A673 (cell line): ENCODE results near the gene C1orf159. TPM values are rescaled to one million over a fixed set of nuclear protein-coding genes. Genes with fewer than 3 reads are reported as not detected.

Source experiments
- BruUV-seq: library from RNA; stranded (reverse); fragments of 400-500 nt; replicated peaks from 2 replicates; lab custom pipeline; 2021; lab: Mats Ljungman, UMichigan
- CTCF ChIA-PET: fragments of 300-600 bp; sonication (Branson Sonifier 250); formaldehyde crosslinking; loops from one replicate; lab custom pipeline; 2022; ENCODE audit warnings: antibody characterized with exemption; lab: Charles Lee
- POLR2A ChIA-PET: fragments of 300-600 bp; sonication (Branson Sonifier 250); formaldehyde crosslinking; loops from one replicate; lab custom pipeline; 2022; ENCODE audit warnings: antibody characterized with exemption; ENCODE audit not compliant: low non-redundant PET; lab: Charles Lee
- DNase-seq: peaks from one replicate; pipeline ENCODE4 v3.0.0-alpha.2; 2015; ENCODE audit warnings: low spot score
- H3K27ac ChIP-seq: fragments of 200-600 bp; sonication (generic); 2 replicates; pipeline ENCODE4 v1.5.1; 2016; ENCODE audit warnings: mixed run types, low read depth, mild to moderate bottlenecking, mixed read lengths, antibody characterized with exemption, low read length; ENCODE audit not compliant: poor library complexity, severe bottlenecking
- H3K27me3 ChIP-seq: fragments of 200-600 bp; sonication (generic); replicated peaks from 2 replicates; pipeline ENCODE4 v1.6.1; 2017; ENCODE audit warnings: mixed run types, low read depth, mild to moderate bottlenecking, mixed read lengths, antibody characterized with exemption, low read length; ENCODE audit not compliant: insufficient read depth, poor library complexity
- H3K36me3 ChIP-seq: fragments of 200-600 bp; sonication (generic); 2 replicates; pipeline ENCODE4 v1.6.1; 2016; ENCODE audit warnings: mixed run types, mild to moderate bottlenecking, mixed read lengths, antibody characterized with exemption, low read length; ENCODE audit not compliant: insufficient read depth, poor library complexity, severe bottlenecking
- H3K4me1 ChIP-seq: fragments of 200-600 bp; sonication (generic); 2 replicates; pipeline ENCODE4 v1.6.1; 2017; ENCODE audit warnings: mixed run types, mild to moderate bottlenecking, mixed read lengths, antibody characterized with exemption, low read length; ENCODE audit not compliant: insufficient read depth, poor library complexity, severe bottlenecking
- H3K4me3 ChIP-seq: fragments of 200-600 bp; sonication (generic); 2 replicates; pipeline ENCODE4 v1.5.1; 2016; ENCODE audit warnings: low read depth, mixed run types, mild to moderate bottlenecking, mixed read lengths, low read length; ENCODE audit not compliant: poor library complexity, severe bottlenecking
- H3K9me3 ChIP-seq: fragments of 200-600 bp; sonication (generic); 2 replicates; pipeline ENCODE4 v1.6.1; 2016; ENCODE audit warnings: mixed run types, low read depth, mild to moderate bottlenecking, mixed read lengths, antibody characterized with exemption, low read length; ENCODE audit not compliant: poor library complexity, severe bottlenecking
- CTCF ChIP-seq: fragments of 300-800, 200-600 bp; sonication (generic); conservative IDR thresholded peaks from 2 replicates; pipeline ENCODE4 v1.5.1; 2017; ENCODE audit warnings: low read depth, mild to moderate bottlenecking, antibody characterized with exemption, low read length, moderate library complexity, mixed read lengths
- EZH2 ChIP-seq: fragments of 200-600 bp; sonication (generic); IDR thresholded peaks from 2 replicates; pipeline ENCODE4 v1.6.1; 2017; ENCODE audit warnings: borderline replicate concordance, low read depth, mild to moderate bottlenecking, mixed read lengths, antibody characterized with exemption, low read length; ENCODE audit not compliant: poor library complexity, severe bottlenecking
- intact Hi-C: fragments of 100-400 bp; cut with micrococcal nuclease; formaldehyde crosslinking; loops from one replicate; pipeline ENCODE4 v1.10.0; 2022; ENCODE audit not compliant: unreplicated experiment
- total RNA-seq: library from RNA; stranded (reverse); gene quantifications from 2 replicates; pipeline ENCODE4 v1.2.3, GENCODE V29; 2021

The C1orf159 gene
- total RNA-seq, 1 experiment from 2014 or later, result 26.8 TPM

DNA sequence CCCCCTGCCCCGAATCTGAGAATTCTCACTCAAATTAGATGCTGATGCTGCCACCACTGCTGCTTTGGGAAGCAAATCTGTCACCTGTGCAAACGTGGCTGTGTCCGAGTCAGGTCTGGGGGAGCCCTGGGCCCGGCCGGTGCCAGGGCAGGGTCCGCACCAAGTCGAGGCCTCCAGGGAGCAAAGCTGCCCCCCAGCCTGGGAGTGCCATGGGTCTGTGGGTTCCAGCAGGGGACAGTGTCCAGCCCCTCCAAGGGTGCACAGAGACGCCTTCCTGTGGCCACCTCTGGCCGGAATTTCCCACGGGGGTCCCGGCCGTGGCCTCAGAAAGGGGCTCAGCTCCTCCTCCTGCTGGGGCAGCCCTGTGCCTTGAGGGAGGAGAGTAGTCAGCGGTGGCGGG lies 30.1 kb upstream of the C1orf159 start:
- H3K36me3 ChIP-seq, result no peaks in the 10 kb centered on the region
- CTCF ChIA-PET, result no interaction called here
- no peak for DNase-seq
- no peak for TF ChIP-seq CTCF
- TF ChIP-seq EZH2, result no peak
- no peaks in the 10 kb centered on the region for H3K9me3 ChIP-seq
- intact Hi-C loops, result no loop called here
- no TSS peak for BruUV-seq
- H3K4me3 ChIP-seq, result no peak overlapping the region
- no peaks in the 10 kb centered on the region for H3K27me3 ChIP-seq
- no peaks in the 10 kb centered on the region for H3K4me1 ChIP-seq
- no peak overlapping the region for H3K27ac ChIP-seq
- POLR2A ChIA-PET, result no interaction called here

DNA sequence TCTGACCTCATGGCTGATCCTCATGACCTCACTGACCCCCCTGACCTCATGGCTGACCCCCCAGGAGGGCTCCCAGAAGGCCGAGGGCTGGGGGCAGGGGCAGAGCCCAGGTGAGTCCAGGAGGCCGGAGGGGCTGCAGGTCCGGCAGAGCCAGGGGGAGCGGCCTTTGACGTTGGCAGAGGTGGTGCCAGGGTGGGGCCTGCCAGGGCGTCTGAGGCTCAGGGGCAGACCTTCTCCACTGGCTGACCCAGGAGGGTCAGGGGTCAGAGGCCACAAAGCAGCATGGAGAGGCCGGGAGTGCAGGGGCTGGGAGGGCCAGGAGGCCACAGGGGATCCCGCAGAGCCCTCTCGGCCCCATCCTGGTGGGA lies 29.6 kb upstream of the C1orf159 start:
- Histone ChIP-seq H3K27ac (no peak overlapping the region), H3K27me3 (no peaks in the 10 kb centered on the region), H3K4me1 (no peaks in the 10 kb centered on the region), H3K4me3 (no peak overlapping the region), H3K36me3 (no peaks in the 10 kb centered on the region), H3K9me3 (no peaks in the 10 kb centered on the region)
- intact Hi-C loops, result no loop called here
- BruUV-seq, result no TSS peak
- DNase-seq, result no peak
- ChIA-PET CTCF (no interaction called here), POLR2A (no interaction called here)
- no peak for TF ChIP-seq CTCF
- TF ChIP-seq EZH2, result no peak

GRCh38 chr1:1144843-1145546 lies 29.1 kb upstream of the C1orf159 start:
- ChIA-PET POLR2A (no interaction called here), CTCF (no interaction called here)

More at GRCh38 chr1:1144843-1145546, 29.1 kb upstream of the C1orf159 start:
- TF ChIP-seq CTCF, result no peak
- no peak for TF ChIP-seq EZH2
- H3K4me1 ChIP-seq, result no peaks in the 10 kb centered on the region
- intact Hi-C loops, result no loop called here
- no TSS peak for BruUV-seq
- H3K9me3 ChIP-seq, result no peaks in the 10 kb centered on the region
- no peak overlapping the region for H3K4me3 ChIP-seq
- no peaks in the 10 kb centered on the region for H3K36me3 ChIP-seq
- no peak for DNase-seq
- H3K27ac ChIP-seq, result peak overlapping the region; percentile 42
- no peaks in the 10 kb centered on the region for H3K27me3 ChIP-seq
